ENCODE measurements around the gene CERT1. TPM values are rescaled to one million over a fixed set of nuclear protein-coding genes. Genes with fewer than 3 reads are reported as not detected.
A peak's percentile ranks its signal among the peaks of the same experiment; 100 is the strongest.

The CERT1 gene
- total RNA-seq, 2 experiments from 2014 or later: 27.8 to 29.0 TPM

DNA sequence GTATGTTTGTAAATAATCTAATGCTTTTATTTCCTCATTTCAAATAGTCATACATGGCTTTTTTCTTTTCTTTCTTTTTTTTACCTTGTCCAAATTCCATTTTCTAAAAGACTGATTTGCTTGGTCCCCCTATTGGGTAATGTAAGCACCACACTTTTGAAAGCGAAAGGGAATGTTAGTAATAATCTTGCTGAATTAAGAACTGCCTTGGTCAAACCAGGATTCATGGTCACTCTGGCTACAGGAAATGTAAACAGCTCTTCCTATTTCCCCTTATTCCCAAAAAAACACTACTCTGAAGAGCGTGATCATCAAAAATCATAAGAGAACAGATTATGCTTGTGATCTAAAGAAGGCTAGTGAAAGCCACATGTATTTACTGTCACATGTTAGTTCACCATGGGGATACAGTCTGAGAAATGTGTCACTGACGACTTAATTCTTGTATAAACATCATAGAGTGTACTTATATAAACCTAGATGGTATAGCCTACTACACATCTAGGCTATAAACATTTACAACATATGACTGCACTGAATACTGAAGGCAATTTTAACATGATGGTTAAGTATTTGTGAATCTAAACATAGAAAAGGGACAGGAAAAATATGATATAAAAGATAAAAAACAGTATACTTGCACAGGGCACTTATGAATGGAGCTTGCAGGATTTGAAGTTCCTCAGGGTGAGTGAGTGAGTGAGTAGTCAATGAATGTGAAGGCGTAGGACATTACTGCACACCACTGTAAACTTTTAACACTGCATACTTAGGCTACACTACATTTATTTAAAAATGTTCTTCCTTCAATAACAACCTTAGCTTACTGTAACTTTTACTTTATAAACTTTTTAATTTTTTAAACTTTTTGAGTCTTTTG lies 99.1 kb downstream of the CERT1 start:
- H3K4me1 Mint-ChIP-seq: peaks cover 3% of the 10 kb centered on the region
- POLR2A ChIA-PET: no interaction called here
- no peak overlapping the region for H3K27ac Mint-ChIP-seq
- H3K36me3 Mint-ChIP-seq (ENCODE audit: low read depth): peaks cover 27% of the 10 kb centered on the region
- no peaks in the 10 kb centered on the region for H3K9me3 Mint-ChIP-seq
- H3K27me3 Mint-ChIP-seq: no peaks in the 10 kb centered on the region
- no peak overlapping the region for H3K4me3 Mint-ChIP-seq
- no peak for DNase-seq
- CTCF ChIA-PET: interaction anchor here (1.2 kb wide), 2 partner anchors 11 to 362 kb away, joined by 3 read pairs; no protein-coding TSS in a partner anchor

DNA sequence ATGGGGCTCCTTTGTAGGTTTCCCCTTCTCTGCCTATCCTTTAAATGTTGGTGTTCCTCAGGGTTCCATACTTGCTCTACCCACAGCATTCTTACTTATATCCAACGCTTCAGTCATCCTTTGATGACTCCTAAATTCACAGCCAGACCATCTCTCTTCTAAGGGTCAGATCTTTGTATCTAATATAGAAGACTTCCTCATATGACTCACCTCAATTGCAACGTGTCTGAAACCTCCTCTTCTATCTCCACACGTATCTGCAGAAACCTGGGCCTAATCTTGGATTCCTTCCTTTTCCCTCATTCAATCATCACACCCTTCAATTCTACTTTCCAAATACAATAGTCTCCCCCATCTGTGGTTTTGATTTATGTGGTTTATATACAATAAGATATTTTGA lies 106.1 kb downstream of the CERT1 start:
- Mint-ChIP-seq H3K4me3 (no peak overlapping the region), H3K9me3 (no peaks in the 10 kb centered on the region), H3K27me3 (no peaks in the 10 kb centered on the region), H3K27ac (no peak overlapping the region), H3K36me3 (ENCODE audit: low read depth) (peaks cover 19% of the 10 kb centered on the region), H3K4me1 (no peaks in the 10 kb centered on the region)
- ChIA-PET POLR2A (no interaction called here), CTCF (no interaction called here)
- no peak for DNase-seq

DNA sequence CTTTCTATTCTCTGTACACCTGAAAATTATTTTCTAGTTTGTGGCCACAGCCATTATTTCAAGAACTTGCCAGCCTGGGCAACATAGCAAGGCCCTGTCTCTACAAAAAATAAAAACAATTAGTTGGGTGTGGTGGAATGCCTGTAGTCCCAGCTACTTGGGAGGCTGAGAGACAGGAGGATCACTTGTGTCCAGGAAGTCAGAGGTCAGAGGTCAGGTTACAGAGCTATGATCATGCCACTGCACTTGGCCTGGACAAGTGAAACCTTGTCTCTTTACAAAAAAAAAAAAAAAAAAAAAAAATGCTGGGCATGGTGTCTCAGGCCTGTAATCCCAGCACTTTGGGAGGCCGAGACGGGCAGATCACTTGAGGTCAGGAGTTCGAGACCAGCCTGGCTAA lies 116.2 kb downstream of the CERT1 start:
- no peaks in the 10 kb centered on the region for H3K4me1 Mint-ChIP-seq
- no peak overlapping the region for H3K27ac Mint-ChIP-seq
- no peaks in the 10 kb centered on the region for H3K27me3 Mint-ChIP-seq
- no peak overlapping the region for H3K4me3 Mint-ChIP-seq
- POLR2A ChIA-PET: no interaction called here
- H3K9me3 Mint-ChIP-seq: no peaks in the 10 kb centered on the region
- CTCF ChIA-PET: no interaction called here
- H3K36me3 Mint-ChIP-seq (ENCODE audit: low read depth): peaks cover 9% of the 10 kb centered on the region
- DNase-seq: no peak

DNA sequence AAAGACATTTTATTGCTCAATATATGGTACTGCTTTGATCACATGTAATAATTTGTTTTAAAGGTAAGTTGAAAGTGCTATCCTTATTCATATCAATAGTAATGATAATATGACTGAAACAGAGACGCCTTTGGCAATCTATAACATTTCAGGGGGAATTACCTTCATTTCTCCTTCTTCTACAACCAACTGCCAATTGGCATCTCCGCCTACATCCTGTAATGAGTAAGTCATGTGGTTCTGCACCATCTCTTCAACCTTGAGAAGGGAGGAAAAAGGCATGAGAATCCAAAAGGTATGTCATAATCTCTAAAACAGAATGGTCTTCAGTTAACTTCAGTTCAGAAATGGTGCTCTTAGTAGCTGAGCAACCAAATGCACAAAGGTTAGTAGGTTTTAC lies 122.0 kb downstream of the CERT1 start:
- Mint-ChIP-seq H3K4me1 (peaks cover 7% of the 10 kb centered on the region), H3K36me3 (ENCODE audit: low read depth) (peaks cover 30% of the 10 kb centered on the region), H3K27ac (no peak overlapping the region), H3K9me3 (no peaks in the 10 kb centered on the region), H3K4me3 (no peak overlapping the region), H3K27me3 (no peaks in the 10 kb centered on the region)
- ChIA-PET POLR2A (interaction anchor here (0.6 kb wide), 1 partner anchor 465 kb away, joined by 3 read pairs; no protein-coding TSS in a partner anchor), CTCF (interaction anchor here (1.1 kb wide), 1 partner anchor 13 kb away, joined by 7 read pairs; no protein-coding TSS in a partner anchor)
- DNase-seq: no peak

DNA sequence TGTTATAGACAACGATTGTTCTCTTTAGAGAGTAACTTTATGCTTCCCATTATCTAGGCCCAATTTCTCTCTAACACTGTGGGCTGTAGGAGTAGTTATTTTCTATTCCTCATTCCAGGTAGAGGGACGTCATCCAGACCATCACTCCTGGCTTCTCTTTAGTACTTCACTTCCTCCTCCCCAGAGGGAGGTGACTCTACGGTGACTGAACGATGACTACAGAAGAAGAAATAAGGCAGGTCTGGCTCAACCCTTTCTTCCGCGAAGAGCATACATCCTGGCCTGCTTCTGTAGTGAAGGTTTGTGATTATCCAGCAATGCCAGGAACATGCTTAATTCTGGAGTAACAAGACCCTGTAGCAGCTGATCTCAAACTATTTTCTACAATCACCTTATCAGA lies 123.6 kb downstream of the CERT1 start:
- no peaks in the 10 kb centered on the region for H3K9me3 Mint-ChIP-seq
- CTCF ChIA-PET: interaction anchor here (0.8 kb wide), 1 partner anchor 11 kb away, joined by 3 read pairs; no protein-coding TSS in a partner anchor
- no peaks in the 10 kb centered on the region for H3K27me3 Mint-ChIP-seq
- H3K27ac Mint-ChIP-seq: no peak overlapping the region
- H3K4me1 Mint-ChIP-seq: peaks cover 7% of the 10 kb centered on the region
- POLR2A ChIA-PET: no interaction called here
- H3K36me3 Mint-ChIP-seq (ENCODE audit: low read depth): peaks cover 36% of the 10 kb centered on the region
- H3K4me3 Mint-ChIP-seq: no peak overlapping the region
- no peak for DNase-seq

GRCh38 chr5:75384218-75384617 lies 127.2 kb downstream of the CERT1 start:
- POLR2A ChIA-PET: no interaction called here
- H3K27me3 Mint-ChIP-seq: no peaks in the 10 kb centered on the region
- no peak for DNase-seq
- no peaks in the 10 kb centered on the region for H3K4me1 Mint-ChIP-seq
- CTCF ChIA-PET: no interaction called here
- no peak overlapping the region for H3K4me3 Mint-ChIP-seq
- H3K9me3 Mint-ChIP-seq: no peaks in the 10 kb centered on the region
- H3K27ac Mint-ChIP-seq: no peak overlapping the region
- H3K36me3 Mint-ChIP-seq (ENCODE audit: low read depth): peaks cover 44% of the 10 kb centered on the region

GRCh38 chr5:75381456-75381855 lies 130.0 kb downstream of the CERT1 start:
- Mint-ChIP-seq H3K4me3 (no peak overlapping the region), H3K4me1 (no peaks in the 10 kb centered on the region), H3K27ac (no peak overlapping the region), H3K36me3 (ENCODE audit: low read depth) (peaks cover 30% of the 10 kb centered on the region), H3K27me3 (no peaks in the 10 kb centered on the region), H3K9me3 (no peaks in the 10 kb centered on the region)
- CTCF ChIA-PET: interaction anchor here (1.2 to 1.4 kb wide), 2 partner anchors 10 to 13 kb away, joined by 5 read pairs; no protein-coding TSS in a partner anchor
- POLR2A ChIA-PET: no interaction called here
- DNase-seq: no peak

GRCh38 chr5:75380099-75380498 lies 131.3 kb downstream of the CERT1 start:
- H3K4me1 Mint-ChIP-seq: no peaks in the 10 kb centered on the region
- ChIA-PET POLR2A (no interaction called here), CTCF (no interaction called here)
- H3K27me3 Mint-ChIP-seq: no peaks in the 10 kb centered on the region
- peaks cover 36% of the 10 kb centered on the region for H3K36me3 Mint-ChIP-seq (ENCODE audit: low read depth)
- DNase-seq: no peak
- H3K27ac Mint-ChIP-seq: no peak overlapping the region
- no peak overlapping the region for H3K4me3 Mint-ChIP-seq
- no peaks in the 10 kb centered on the region for H3K9me3 Mint-ChIP-seq

- CTCF ChIA-PET: interaction anchor here (0.6 to 1.2 kb wide), 4 partner anchors 10 to 1369 kb away, joined by 3 to 5 read pairs (median 3); partner anchors contain the start of gene ANKRD31
Measured at GRCh38 chr5:75375414-75375813, 136.0 kb downstream of the CERT1 start.

GRCh38 chr5:75374394-75374814 lies 137.0 kb downstream of the CERT1 start:
- no peaks in the 10 kb centered on the region for H3K27me3 Mint-ChIP-seq
- H3K9me3 Mint-ChIP-seq: no peaks in the 10 kb centered on the region
- ChIA-PET CTCF (interaction anchor here (0.6 to 1.2 kb wide), 3 partner anchors 12 to 1794 kb away, joined by 3 to 7 read pairs (median 3); partner anchors contain the start of gene ANKRD31), POLR2A (no interaction called here)
- no peak overlapping the region for H3K4me3 Mint-ChIP-seq
- peaks cover 17% of the 10 kb centered on the region for H3K36me3 Mint-ChIP-seq (ENCODE audit: low read depth)
- H3K27ac Mint-ChIP-seq: no peak overlapping the region
- DNase-seq: no peak
- H3K4me1 Mint-ChIP-seq: no peaks in the 10 kb centered on the region

More at GRCh38 chr5:75375414-75375813, 136.0 kb downstream of the CERT1 start:
- H3K27me3 Mint-ChIP-seq: no peaks in the 10 kb centered on the region
- no peaks in the 10 kb centered on the region for H3K9me3 Mint-ChIP-seq
- no peaks in the 10 kb centered on the region for H3K4me1 Mint-ChIP-seq
- H3K36me3 Mint-ChIP-seq (ENCODE audit: low read depth): peaks cover 24% of the 10 kb centered on the region
- POLR2A ChIA-PET: interaction anchor here (0.6 kb wide), 1 partner anchor 136 kb away, joined by 4 read pairs; the partner anchor contains the start of genes CERT1 and POLK
- no peak for DNase-seq
- no peak overlapping the region for H3K4me3 Mint-ChIP-seq
- no peak overlapping the region for H3K27ac Mint-ChIP-seq

DNA sequence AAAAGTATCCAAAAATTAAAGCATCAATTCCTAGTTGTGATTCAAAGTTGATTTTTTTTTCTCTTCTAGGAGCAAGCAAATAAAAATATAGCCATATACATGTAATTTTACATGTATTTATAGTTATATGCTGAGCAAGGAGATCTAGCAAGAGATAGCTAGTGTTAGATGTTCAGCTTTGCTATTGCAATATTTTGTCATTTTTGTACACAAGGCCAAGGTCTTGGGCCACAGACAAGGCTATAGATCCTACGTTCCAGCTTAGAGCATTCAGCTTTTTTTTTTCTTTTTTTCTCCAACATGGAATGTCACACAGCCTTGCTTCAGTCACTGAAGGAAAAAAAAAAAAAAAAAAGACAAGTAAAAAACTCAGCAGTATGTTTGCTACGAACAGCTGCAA lies 137.6 kb downstream of the CERT1 start:
- H3K9me3 Mint-ChIP-seq: no peaks in the 10 kb centered on the region
- H3K27me3 Mint-ChIP-seq: no peaks in the 10 kb centered on the region
- H3K4me3 Mint-ChIP-seq: no peak overlapping the region
- no peaks in the 10 kb centered on the region for H3K4me1 Mint-ChIP-seq
- H3K27ac Mint-ChIP-seq: no peak overlapping the region
- ChIA-PET POLR2A (no interaction called here), CTCF (interaction anchor here (0.6 to 1.2 kb wide), 3 partner anchors 12 to 1793 kb away, joined by 3 to 7 read pairs (median 4); no protein-coding TSS in a partner anchor)
- H3K36me3 Mint-ChIP-seq (ENCODE audit: low read depth): peaks cover 15% of the 10 kb centered on the region
- DNase-seq: no peak

- peaks cover 4% of the 10 kb centered on the region for H3K4me1 Mint-ChIP-seq
- no peak overlapping the region for H3K4me3 Mint-ChIP-seq
- no peaks in the 10 kb centered on the region for H3K27me3 Mint-ChIP-seq
- ChIA-PET CTCF (interaction anchor here (1.0 to 1.2 kb wide), 2 partner anchors 13 to 16 kb away, joined by 5 read pairs; no protein-coding TSS in a partner anchor), POLR2A (interaction anchor here (0.6 kb wide), 1 partner anchor 93 kb away, joined by 4 read pairs; no protein-coding TSS in a partner anchor)
- H3K36me3 Mint-ChIP-seq (ENCODE audit: low read depth): peaks cover 5% of the 10 kb centered on the region
- no peak for DNase-seq
- no peak overlapping the region for H3K27ac Mint-ChIP-seq
- H3K9me3 Mint-ChIP-seq: no peaks in the 10 kb centered on the region
Measured at GRCh38 chr5:75368391-75368790, 143.0 kb downstream of the CERT1 start.

DNA sequence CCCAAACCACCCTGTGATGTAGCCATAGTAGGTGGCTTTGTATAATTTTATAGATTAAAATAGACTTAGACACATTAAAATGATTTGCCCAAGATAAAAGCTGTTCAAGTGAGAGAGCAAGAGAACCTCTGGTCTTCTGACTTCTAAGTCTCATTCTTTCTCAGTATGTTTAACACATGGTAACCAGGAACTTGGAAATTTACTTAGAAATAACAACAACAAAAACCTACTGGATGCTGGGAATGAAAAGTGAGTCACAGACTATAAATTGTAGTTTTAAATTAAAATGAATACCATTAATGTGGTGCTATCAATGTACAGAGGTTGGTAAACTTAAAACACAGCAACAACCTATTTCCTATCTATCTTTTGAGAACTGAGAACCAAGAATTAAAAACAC lies 144.0 kb downstream of the CERT1 start:
- no peaks in the 10 kb centered on the region for H3K27me3 Mint-ChIP-seq
- H3K27ac Mint-ChIP-seq: peak overlapping the region; percentile 52
- no peak for DNase-seq
- H3K9me3 Mint-ChIP-seq: no peaks in the 10 kb centered on the region
- peaks cover 4% of the 10 kb centered on the region for H3K4me1 Mint-ChIP-seq
- no peak overlapping the region for H3K4me3 Mint-ChIP-seq
- POLR2A ChIA-PET: no interaction called here
- H3K36me3 Mint-ChIP-seq (ENCODE audit: low read depth): peaks cover 5% of the 10 kb centered on the region
- CTCF ChIA-PET: no interaction called here
